Activated CD4-positive, alpha-beta T cell treated with anti-CD3 and anti-CD28 coated beads, Interleukin-2, Interleukin-6, amounts not matched to agents 100 ng/mL and 50 ng/mL, durations not matched to agents 16 hours and 8 hours (primary cell): ENCODE measurements around the gene CYP4F3.
"Not testable (repeated sequence)": the region's sequence is repeated elsewhere in the genome, so short reads cannot be mapped to it uniquely, and the experiment has no call there.

ENCODE experiments used
- DNase-seq: peaks from one replicate; pipeline ENCODE4 v3.0.0-alpha.2; 2020

Gene CYP4F3

GRCh38 chr19:15640294-15640903 is at the start of gene CYP4F3:
Gene CYP4F3 (plus strand): TSS chr19:15640897. CDS start chr19:15641416, 519 bp downstream.
- no peak for DNase-seq

GRCh38 chr19:15591796-15592195 is 48.9 kb upstream of the CYP4F3 start:
- DNase-seq = no peak

GRCh38 chr19:15592506-15592905 is 48.2 kb upstream of the CYP4F3 start:
- not testable (repeated sequence) for DNase-seq

- not testable (repeated sequence) for DNase-seq
These were observed 46.9 kb upstream of the CYP4F3 start for GRCh38 chr19:15593766-15594165.

DNA sequence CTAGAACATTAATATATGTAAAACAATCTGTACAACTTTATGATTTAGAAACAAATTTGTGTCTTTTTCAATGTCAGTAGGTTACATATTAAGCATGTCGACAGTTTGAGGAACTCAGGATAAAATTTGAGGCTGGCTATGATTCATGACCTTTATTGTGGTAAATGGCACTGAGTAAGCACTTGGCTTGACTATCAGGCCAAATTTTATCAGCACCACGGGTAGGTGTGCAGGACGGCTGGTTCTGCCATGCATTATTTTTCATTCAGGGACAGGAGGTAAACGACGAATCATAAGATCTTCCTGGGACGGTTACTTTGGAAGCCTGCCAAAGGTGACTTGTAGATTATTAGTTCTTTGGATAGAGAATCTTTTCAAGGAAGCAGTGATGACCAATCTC is 45.6 kb upstream of the CYP4F3 start:
- DNase-seq = no peak

- not testable (repeated sequence) for DNase-seq
These were observed 32.4 kb upstream of the CYP4F3 start for GRCh38 chr19:15607978-15608925.

GRCh38 chr19:15609261-15609660 is 31.4 kb upstream of the CYP4F3 start:
- DNase-seq = no peak

DNA sequence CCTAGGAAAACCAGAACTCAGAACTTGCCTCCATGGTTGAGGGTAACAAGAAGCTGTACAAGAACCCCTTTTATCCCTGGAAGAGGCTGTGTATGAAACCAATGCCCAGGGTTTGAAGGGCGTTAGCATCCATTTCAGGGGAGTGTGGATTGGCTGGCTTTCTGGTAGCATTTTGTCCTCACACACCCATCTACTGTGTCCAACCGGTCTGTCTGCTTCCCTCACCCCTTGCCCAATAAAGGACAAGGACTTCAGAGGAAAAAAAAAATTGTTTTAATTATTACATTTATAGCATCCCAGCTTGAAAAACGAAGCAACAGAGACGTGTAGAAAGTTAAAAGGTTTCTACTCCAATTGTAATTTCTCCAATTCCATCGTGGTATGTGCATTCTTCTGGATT is 28.4 kb upstream of the CYP4F3 start:
- no peak for DNase-seq

DNA sequence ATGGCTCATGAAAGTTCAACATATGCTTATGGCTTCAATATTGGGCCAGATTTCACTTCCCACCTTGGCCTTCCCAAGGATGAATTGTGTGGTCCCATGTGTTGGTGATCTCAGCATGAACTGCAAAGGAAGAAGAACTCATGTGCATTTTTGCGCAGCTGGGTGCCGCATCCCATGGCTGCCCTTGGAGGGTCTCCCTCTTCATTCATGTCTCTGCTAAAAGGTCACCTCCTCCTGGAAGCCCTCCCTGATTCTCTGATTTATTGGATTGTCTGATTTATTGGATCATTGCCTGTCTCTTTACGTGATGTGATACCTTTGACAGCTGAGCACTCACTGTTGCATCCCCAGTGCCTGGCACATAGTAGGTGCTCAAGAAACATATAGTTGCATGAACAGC is 27.4 kb upstream of the CYP4F3 start:
- DNase-seq = no peak

DNA sequence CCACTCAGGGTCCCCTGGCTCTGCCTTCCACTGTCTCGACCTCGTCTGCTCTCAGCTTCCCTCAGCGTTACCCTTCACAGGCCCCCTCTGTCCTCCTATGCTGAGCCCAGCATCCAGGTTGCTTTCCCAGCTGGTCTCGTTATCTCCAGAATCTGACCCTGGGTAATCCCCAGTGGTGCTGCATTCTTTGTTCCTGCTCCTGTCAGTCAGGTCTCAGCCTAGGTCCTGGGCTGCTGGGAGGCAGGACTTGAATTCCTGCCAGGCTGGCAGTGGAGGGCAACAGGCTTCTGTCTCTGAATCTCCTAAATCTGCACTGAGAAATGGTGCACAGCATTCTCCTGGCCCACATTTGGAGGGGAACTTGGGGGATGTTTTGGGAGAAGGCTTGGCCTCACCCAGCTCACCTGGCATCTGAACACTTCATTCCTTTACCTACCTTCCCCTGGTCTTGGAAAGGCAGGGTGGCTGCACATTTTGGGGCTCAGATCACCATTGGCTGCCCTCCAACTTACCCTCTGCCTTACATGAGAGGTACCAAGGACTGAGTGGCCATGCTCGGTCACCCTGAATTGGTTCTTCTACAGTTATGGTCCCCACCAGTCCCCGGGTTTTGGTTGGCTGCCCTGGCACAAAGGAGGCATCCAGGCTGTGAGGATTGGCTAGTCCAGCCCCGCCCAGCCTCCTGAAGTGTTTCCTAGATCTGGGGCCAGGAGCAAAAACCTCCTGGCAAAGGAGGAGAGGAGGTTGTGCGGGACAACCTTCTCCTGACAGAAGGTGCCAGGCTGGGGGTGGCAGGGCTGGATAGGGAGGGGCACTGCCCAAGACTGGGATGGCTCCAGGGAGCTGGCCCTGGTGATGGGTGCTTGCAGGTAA is 26.0 kb upstream of the CYP4F3 start, which contains the start of gene CYP4F8:
Gene CYP4F8, plus strand, starts transcription at position 712 of the 873 bp plus-strand sequence. CDS start 399 bp downstream, outside the sequence.
- DNase-seq = no peak

- DNase-seq = no peak
These were observed 25.2 kb upstream of the CYP4F3 start for GRCh38 chr19:15615526-15615925.

DNA sequence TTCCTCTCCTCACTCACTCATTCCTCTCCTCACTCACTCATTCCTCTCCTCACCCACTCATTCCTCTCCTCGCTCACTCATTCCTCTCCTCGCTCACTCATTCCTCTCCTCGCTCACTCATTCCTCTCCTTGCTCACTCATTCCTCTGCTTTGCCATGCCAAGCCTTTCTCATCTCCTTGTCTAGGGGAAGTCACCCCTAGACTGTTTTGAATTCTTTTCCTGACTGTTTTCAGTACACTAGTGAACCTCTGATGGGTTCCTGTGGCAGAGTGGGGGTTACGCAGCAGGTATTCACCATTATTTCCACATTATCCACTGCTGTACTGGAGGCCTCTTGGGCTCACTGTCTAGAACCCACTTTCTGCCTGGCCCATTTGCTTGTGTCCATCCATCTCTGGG is 24.5 kb upstream of the CYP4F3 start:
- no peak for DNase-seq

DNA sequence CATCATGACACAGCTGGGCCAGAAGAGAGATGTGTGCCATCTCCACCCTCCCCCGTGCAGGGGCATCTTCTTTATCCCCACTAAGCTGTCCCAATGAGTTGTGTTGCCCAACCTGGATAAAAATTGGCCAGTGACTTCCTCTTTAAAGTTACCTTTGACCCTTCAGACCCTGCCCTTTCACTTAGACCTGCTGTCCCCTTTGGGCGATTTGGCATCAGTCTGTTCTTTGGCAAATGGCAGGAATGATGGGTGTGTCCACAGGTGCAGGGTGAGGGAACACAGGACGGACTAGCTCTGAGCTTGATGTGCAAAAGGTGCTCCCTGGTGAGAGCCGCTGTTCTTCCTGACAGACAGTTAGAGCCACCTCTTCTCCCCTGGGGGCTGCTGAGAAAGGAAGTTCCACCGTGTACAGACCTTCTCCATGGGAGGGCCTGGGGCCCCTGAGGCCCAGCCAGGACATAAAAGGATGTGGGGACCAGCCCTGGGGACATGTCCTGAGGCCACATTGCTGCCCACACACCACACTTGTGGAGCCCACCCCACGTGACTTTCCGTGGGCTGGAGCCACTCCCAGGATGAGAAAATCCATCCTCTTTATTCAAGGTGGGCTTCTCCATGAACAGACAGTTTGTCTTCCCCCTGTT is 23.9 kb upstream of the CYP4F3 start:
- DNase-seq = no peak

DNA sequence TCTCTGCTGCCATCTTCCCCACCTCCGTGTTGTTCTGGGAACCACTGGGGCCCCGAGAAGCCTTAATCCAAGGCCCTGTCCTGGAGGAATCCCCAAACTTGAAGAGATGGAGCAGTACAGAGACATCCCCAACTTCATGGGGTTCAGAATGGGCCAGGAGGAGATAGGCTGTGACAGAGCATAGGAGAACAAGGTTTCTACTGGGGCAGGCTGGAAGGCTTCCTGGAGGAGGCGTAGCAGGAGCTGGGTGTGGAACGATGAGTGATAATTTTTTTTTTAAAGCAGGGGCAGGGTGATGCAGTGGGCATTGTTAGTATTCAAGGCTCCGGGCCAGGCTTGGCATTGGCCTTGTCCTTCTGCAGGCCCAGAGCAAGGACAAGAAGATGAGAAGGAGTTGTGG is 22.4 kb upstream of the CYP4F3 start:
- no peak for DNase-seq

GRCh38 chr19:15621801-15622200 is 18.9 kb upstream of the CYP4F3 start:
- no peak for DNase-seq

- no peak for DNase-seq
These were observed 17.7 kb upstream of the CYP4F3 start for GRCh38 chr19:15622991-15623390.

- no peak for DNase-seq
These were observed 16.9 kb upstream of the CYP4F3 start for GRCh38 chr19:15623711-15624318.

DNA sequence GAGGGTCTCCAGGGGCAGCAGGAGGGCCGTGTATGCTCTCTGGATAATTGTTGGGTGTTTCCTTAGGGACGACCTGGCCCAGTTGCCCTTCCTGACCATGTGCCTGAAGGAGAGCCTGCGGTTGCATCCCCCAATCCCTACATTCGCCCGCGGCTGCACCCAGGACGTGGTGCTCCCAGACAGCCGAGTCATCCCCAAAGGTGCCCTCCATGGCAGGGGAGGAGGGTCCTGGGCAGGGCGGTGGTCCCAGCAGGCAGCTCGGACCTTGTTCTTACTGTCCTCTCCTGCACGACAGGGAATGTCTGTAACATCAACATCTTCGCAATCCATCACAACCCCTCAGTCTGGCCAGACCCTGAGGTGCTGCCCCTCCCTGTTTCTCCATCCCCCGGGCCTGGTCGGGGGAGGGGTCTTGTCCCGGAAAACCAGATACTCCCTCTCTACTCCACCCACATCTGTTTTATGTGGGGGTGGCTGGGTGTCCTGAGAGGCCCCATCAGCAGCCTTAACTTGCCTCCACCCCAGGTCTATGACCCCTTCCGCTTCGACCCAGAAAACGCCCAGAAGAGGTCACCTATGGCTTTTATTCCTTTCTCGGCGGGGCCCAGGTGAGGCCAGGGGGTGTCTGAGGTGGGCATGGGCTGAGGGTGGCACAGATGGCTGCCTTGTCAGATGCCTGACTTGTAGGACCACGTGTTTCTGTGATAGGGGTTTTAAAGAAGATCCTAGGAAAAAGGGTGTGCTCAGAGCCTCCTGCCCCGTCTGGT is 12.3 kb upstream of the CYP4F3 start:
- no peak for DNase-seq

GRCh38 chr19:15629003-15629880 is 11.5 kb upstream of the CYP4F3 start:
- peak; percentile 89 for DNase-seq

DNA sequence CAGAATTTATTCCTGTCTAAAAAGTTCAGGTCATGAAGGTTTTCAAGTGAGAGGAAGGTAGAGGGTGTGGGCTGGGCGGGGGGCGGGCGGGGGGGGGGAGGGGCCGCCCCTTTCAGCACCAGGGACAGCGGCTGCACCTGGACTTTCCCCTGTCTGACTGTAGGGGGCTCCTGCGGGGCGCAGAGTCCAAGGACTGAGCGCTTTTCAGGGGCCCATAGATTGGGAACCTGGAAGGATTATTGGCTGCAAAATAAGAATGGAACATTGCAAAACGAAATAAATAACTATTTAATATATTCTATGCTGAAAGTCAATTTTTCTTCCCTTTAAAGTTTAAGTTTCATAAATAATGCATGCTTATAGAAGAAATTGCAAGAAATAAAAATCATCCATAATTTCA is 8.9 kb upstream of the CYP4F3 start:
- peak; percentile 6 for DNase-seq
